ENCODE results near the gene SERPINE1.

SERPINE1 gene

DNA sequence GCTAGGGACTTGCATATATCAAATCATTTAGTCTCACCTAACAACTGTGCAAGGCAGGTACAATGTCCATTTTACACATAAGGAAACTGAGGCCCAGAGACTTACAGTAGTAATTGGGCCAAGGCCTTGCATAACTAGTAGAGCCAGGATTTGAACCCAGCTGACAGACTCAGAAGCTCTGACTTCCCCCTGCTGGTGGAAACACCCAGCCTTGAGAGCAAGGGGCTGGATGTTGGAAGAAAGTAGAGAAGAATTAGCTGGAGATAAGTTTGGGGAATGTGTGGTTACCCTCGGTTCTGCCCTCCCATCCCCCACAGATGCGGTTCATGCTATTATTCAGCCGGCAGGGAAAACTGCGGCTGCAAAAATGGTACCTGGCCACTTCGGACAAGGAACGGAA, 29.4 kb downstream of the SERPINE1 start:
- H3K4me3 ChIP-seq (ENCODE audit: low read length): no peak overlapping the region
- H3K9me3 ChIP-seq (ENCODE audit: control insufficient read depth, insufficient read depth, low read length): no peaks in the 10 kb centered on the region
- peaks cover 22% of the 10 kb centered on the region for H3F3A ChIP-seq (ENCODE audit: control insufficient read depth, insufficient read depth)
- no peaks in the 10 kb centered on the region for H4K20me1 ChIP-seq (ENCODE audit: control insufficient read depth, insufficient read depth, low read depth, low read length)
- peaks cover 12% of the 10 kb centered on the region for H3K27me3 ChIP-seq (ENCODE audit: control insufficient read depth, low read length)
- H3K79me2 ChIP-seq (ENCODE audit: control insufficient read depth, low read length): peaks cover 20% of the 10 kb centered on the region
- H3K9me2 ChIP-seq (replicated peaks; ENCODE audit: control insufficient read depth, low read length): no peaks in the 10 kb centered on the region
- no peak for TF ChIP-seq EZH2phosphoT487 (IDR thresholded peaks at IDR 0.05; ENCODE audit: borderline replicate concordance, low read length)
- TF ChIP-seq, protein P1, sequence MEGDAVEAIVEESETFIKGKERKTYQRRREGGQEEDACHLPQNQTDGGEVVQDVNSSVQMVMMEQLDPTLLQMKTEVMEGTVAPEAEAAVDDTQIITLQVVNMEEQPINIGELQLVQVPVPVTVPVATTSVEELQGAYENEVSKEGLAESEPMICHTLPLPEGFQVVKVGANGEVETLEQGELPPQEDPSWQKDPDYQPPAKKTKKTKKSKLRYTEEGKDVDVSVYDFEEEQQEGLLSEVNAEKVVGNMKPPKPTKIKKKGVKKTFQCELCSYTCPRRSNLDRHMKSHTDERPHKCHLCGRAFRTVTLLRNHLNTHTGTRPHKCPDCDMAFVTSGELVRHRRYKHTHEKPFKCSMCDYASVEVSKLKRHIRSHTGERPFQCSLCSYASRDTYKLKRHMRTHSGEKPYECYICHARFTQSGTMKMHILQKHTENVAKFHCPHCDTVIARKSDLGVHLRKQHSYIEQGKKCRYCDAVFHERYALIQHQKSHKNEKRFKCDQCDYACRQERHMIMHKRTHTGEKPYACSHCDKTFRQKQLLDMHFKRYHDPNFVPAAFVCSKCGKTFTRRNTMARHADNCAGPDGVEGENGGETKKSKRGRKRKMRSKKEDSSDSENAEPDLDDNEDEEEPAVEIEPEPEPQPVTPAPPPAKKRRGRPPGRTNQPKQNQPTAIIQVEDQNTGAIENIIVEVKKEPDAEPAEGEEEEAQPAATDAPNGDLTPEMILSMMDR (IDR thresholded peaks at IDR 0.05; ENCODE audit: low read depth, low read length, poor library complexity, severe bottlenecking): peak; percentile 34
- H3K4me2 ChIP-seq (ENCODE audit: low read length): 0 out of 2 replicates have a peak overlapping the region, but pooled peaks have one; percentile 1
- peaks cover 20% of the 10 kb centered on the region for H3K4me1 ChIP-seq (ENCODE audit: control insufficient read depth, low read length)
- peaks cover 38% of the 10 kb centered on the region for H3K36me3 ChIP-seq (ENCODE audit: control insufficient read depth, low read length)
- H3K27ac ChIP-seq (ENCODE audit: low read depth, low read length): no peak overlapping the region

DNA sequence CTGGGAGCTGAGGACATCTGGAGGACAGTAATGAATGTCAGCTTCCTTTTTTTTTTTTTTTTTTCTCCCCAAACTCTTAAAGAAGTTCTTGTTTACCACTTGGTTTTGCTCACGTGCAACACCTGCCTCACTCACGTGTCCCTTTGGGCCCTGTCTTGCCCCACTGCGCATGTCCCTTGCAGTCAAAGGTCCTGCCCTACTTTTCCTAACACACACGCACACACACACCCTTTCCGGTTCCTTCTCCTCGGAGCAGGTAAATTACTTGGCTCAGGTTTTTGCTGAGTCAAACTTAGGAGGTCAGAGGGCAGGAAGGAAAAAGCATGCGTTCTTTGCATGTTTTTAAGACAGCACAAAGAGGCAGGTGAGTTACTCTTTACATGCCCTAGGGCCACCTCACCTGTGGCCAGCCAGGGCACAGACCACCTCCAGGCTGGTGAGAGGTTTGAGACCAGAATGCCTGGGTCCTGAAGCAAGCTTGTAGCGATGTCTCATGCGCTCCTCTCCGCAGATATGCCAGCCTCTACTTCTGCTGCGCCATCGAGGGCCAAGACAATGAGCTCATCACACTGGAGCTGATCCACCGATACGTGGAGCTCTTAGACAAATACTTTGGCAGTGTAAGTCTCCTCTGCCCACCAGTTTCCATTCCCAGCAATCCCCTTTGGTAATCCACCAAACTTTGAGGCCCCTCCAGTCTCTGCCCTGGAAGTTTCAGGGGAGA, 30.1 kb downstream of the SERPINE1 start:
- H3K4me3 ChIP-seq (ENCODE audit: low read length): no peak overlapping the region
- no peak for TF ChIP-seq EZH2phosphoT487 (IDR thresholded peaks at IDR 0.05; ENCODE audit: borderline replicate concordance, low read length)
- TF ChIP-seq, protein P1 (IDR thresholded peaks at IDR 0.05; ENCODE audit: low read depth, low read length, poor library complexity, severe bottlenecking): no peak
- H3K36me3 ChIP-seq (ENCODE audit: control insufficient read depth, low read length): peaks cover 45% of the 10 kb centered on the region
- peaks cover 25% of the 10 kb centered on the region for H3K4me1 ChIP-seq (ENCODE audit: control insufficient read depth, low read length)
- no peaks in the 10 kb centered on the region for H4K20me1 ChIP-seq (ENCODE audit: control insufficient read depth, insufficient read depth, low read depth, low read length)
- no peaks in the 10 kb centered on the region for H3K9me2 ChIP-seq (replicated peaks; ENCODE audit: control insufficient read depth, low read length)
- H3F3A ChIP-seq (ENCODE audit: control insufficient read depth, insufficient read depth): peaks cover 30% of the 10 kb centered on the region
- peaks cover 20% of the 10 kb centered on the region for H3K79me2 ChIP-seq (ENCODE audit: control insufficient read depth, low read length)
- H3K4me2 ChIP-seq (ENCODE audit: low read length): no peak overlapping the region
- H3K27me3 ChIP-seq (ENCODE audit: control insufficient read depth, low read length): peaks cover 12% of the 10 kb centered on the region
- no peaks in the 10 kb centered on the region for H3K9me3 ChIP-seq (ENCODE audit: control insufficient read depth, insufficient read depth, low read length)
- no peak overlapping the region for H3K27ac ChIP-seq (ENCODE audit: low read depth, low read length)

DNA sequence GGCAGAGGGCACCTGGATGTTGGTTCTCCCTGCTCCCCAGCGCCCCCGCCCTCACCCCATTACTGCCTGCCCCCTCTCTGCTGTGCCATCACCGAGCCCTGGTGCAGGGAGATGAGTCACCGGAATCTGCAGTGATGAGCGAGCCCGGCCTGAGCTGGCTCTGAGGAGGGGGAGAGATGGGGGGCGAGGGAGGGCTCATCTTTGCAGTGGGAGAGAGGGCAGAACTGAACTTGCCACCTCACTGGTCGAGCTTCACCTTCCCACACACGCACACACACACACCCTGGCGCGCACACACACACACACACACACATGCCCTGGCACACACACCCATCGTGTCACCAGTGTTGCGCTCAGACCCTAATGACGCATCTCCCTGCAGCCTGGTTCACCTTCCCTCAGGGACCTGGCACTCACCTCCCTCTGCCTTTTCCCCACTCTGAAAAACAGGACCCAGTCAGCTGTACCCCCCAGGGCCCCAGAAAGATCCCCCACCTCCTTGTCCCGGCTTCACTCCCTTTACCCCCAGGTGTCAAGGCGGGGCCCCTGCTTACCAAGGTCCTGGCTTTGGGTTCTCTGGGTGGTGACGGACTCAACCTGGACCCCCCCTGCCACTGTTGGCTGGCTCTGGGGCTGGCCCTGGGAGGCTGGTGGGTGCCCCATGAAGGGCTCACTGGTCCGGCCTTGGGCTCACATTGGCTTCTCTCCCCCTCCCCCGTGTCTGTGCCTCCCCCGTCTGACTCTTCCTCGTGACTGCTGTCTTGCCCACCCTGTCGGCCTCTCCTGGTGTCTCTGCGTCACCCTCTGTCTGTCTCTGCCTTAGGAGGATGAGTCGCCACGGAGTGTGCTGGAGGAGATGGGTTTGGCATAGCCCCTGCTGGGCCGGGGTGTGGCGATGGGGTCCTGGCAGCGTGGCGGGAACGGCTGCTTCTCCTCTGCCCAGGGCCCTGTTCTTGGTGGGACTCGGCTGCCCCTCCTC, 33.1 kb downstream of the SERPINE1 start:
- H3K9me2 ChIP-seq (replicated peaks; ENCODE audit: control insufficient read depth, low read length): no peaks in the 10 kb centered on the region
- H3K9me3 ChIP-seq (ENCODE audit: control insufficient read depth, insufficient read depth, low read length): no peaks in the 10 kb centered on the region
- H3K27me3 ChIP-seq (ENCODE audit: control insufficient read depth, low read length): no peaks in the 10 kb centered on the region
- peaks cover 25% of the 10 kb centered on the region for H3K79me2 ChIP-seq (ENCODE audit: control insufficient read depth, low read length)
- TF ChIP-seq, protein P1 (IDR thresholded peaks at IDR 0.05; ENCODE audit: low read depth, low read length, poor library complexity, severe bottlenecking): no peak
- no peak for TF ChIP-seq EZH2phosphoT487 (IDR thresholded peaks at IDR 0.05; ENCODE audit: borderline replicate concordance, low read length)
- H3K4me1 ChIP-seq (ENCODE audit: control insufficient read depth, low read length): peaks cover 42% of the 10 kb centered on the region
- no peak overlapping the region for H3K4me3 ChIP-seq (ENCODE audit: low read length)
- H4K20me1 ChIP-seq (ENCODE audit: control insufficient read depth, insufficient read depth, low read depth, low read length): peaks cover 9% of the 10 kb centered on the region
- peaks cover 42% of the 10 kb centered on the region for H3K36me3 ChIP-seq (ENCODE audit: control insufficient read depth, low read length)
- peaks cover 39% of the 10 kb centered on the region for H3F3A ChIP-seq (ENCODE audit: control insufficient read depth, insufficient read depth)
- no peak overlapping the region for H3K4me2 ChIP-seq (ENCODE audit: low read length)
- no peak overlapping the region for H3K27ac ChIP-seq (ENCODE audit: low read depth, low read length)

All from DOHH2 (cell line).